Medulla oblongata (tissue), 1 donor: Measurements from ENCODE around the gene GSG1.

Source experiments
- DNase-seq: peaks from one replicate; pipeline ENCODE4 v3.0.0-alpha.2; 2015; ENCODE audit errors: extremely low spot score

The GSG1 gene

GRCh38 chr12:13120413-13120812 is 16.9 kb upstream of the GSG1 start:
- no peak for DNase-seq

GRCh38 chr12:13119826-13120225 is 16.4 kb upstream of the GSG1 start:
- no peak for DNase-seq

- no peak for DNase-seq
Observed at GRCh38 chr12:13117029-13117428, 13.6 kb upstream of the GSG1 start.

- DNase-seq, result no peak
Observed at GRCh38 chr12:13116259-13116658, 12.8 kb upstream of the GSG1 start.

GRCh38 chr12:13114251-13115052 is 11.0 kb upstream of the GSG1 start:
- DNase-seq, result no peak

- DNase-seq, result no peak
Observed at GRCh38 chr12:13112968-13113367, 9.5 kb upstream of the GSG1 start.

- no peak for DNase-seq
Observed at GRCh38 chr12:13106666-13107065, 3.2 kb upstream of the GSG1 start.

GRCh38 chr12:13105781-13106180 is 2.3 kb upstream of the GSG1 start:
- DNase-seq, result no peak

GRCh38 chr12:13104409-13104808 is 942 bp upstream of the GSG1 start:
- DNase-seq, result peak; percentile 44

- DNase-seq, result peak; percentile 82
Observed at GRCh38 chr12:13102461-13103195, 839 bp downstream of the GSG1 start.

GRCh38 chr12:13101821-13102375 is 1.6 kb downstream of the GSG1 start:
- DNase-seq, result peak; percentile 32

- DNase-seq, result peak; percentile 86
Observed at GRCh38 chr12:13100882-13101769, 2.3 kb downstream of the GSG1 start.

- peak; percentile 26 for DNase-seq
Observed at GRCh38 chr12:13100605-13100881, 2.9 kb downstream of the GSG1 start.

GRCh38 chr12:13099844-13100604 is 3.4 kb downstream of the GSG1 start:
- DNase-seq, result peak; percentile 22

- DNase-seq, result peak; percentile 55
Observed at GRCh38 chr12:13099066-13099843, 4.2 kb downstream of the GSG1 start.

GRCh38 chr12:13097491-13098011 is 5.9 kb downstream of the GSG1 start:
- DNase-seq, result peak; percentile 33

GRCh38 chr12:13095266-13095995 is 8.0 kb downstream of the GSG1 start:
- DNase-seq, result no peak

- DNase-seq, result no peak
Observed at GRCh38 chr12:13094367-13094766, 9.1 kb downstream of the GSG1 start.

- DNase-seq, result no peak
Observed at GRCh38 chr12:13093848-13094220, 9.6 kb downstream of the GSG1 start.
